Measurements from ENCODE around the gene GRIK3.

The GRIK3 gene

GRCh38 chr1:37068260-37068659 lies 33.9 kb upstream of the GRIK3 start:
- H3K4me3 ChIP-seq (ENCODE audit: low read depth, low read length) = no peak overlapping the region
- ChIA-PET CTCF (no interaction called here), POLR2A (no interaction called here)
- no peak for DNase-seq (ENCODE audit: low read depth, low spot score)
- TF ChIP-seq CTCF (IDR thresholded peaks at IDR 0.05; ENCODE audit: insufficient read depth, low read length, missing control alignments) = no peak

DNA sequence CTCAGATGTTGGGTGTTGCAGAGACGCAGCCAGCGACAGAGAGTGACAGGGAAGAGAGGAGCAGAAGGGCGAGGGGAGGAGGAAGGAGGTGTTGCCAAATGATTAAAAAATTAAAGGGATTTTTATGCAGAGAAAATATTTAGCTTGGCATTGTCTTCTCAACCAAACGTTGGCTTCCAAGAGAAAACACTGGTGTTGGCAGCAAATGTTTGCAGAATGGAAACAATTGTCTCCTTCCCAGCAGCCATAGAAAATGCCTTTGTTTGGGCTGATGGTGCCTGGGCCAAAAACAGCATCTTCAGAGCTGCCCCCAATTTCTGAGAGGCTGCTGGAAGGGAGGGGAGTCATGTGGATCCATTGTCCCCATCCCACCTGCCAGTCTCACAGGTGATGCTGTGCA lies 29.7 kb upstream of the GRIK3 start:
- POLR2A ChIA-PET = no interaction called here
- CTCF ChIA-PET = no interaction called here
- no peak for TF ChIP-seq CTCF (IDR thresholded peaks at IDR 0.05; ENCODE audit: insufficient read depth, low read length, missing control alignments)
- no peak overlapping the region for H3K4me3 ChIP-seq (ENCODE audit: low read depth, low read length)
- DNase-seq (ENCODE audit: low read depth, low spot score) = no peak

- DNase-seq (ENCODE audit: low read depth, low spot score) = no peak
- CTCF ChIA-PET = no interaction called here
- POLR2A ChIA-PET = no interaction called here
- no peak for TF ChIP-seq CTCF (IDR thresholded peaks at IDR 0.05; ENCODE audit: insufficient read depth, low read length, missing control alignments)
- no peak overlapping the region for H3K4me3 ChIP-seq (ENCODE audit: low read depth, low read length)
Observed at GRCh38 chr1:37059346-37059745, 25.0 kb upstream of the GRIK3 start.

DNA sequence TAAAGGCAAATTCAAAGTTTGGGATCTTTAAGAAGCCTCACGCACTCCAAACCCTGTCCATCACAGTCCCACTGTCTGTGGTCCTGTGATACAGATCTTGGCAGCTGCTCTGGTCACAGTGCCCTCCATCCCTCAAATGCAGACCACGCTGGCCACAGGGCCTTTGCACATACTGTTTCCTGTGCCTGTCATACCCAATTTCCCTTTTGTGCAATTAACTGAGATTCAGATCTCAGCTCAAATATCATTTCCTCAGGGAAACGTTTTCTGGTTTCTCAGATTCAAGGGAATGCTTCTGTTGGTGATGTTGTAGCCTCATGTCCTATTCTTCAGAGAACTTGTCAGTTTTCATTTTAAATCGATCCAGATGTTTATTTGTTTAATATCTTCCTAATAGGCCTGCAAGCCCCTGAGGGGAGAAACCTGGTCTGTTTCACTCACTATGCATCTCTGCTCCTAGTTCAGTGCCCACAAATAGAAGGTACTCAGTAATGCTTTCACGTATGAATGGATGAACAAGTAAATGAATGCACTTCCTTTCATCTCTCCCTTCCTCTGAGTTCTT lies 24.2 kb upstream of the GRIK3 start:
- CTCF ChIA-PET = no interaction called here

GRCh38 chr1:37056325-37056724 lies 22.0 kb upstream of the GRIK3 start:
- no peak for TF ChIP-seq CTCF (IDR thresholded peaks at IDR 0.05; ENCODE audit: insufficient read depth, low read length, missing control alignments)
- CTCF ChIA-PET = no interaction called here
- no peak overlapping the region for H3K4me3 ChIP-seq (ENCODE audit: low read depth, low read length)
- DNase-seq (ENCODE audit: low read depth, low spot score) = no peak
- POLR2A ChIA-PET = no interaction called here

More for the DNA sequence above, 24.2 kb upstream of the GRIK3 start:
- H3K4me3 ChIP-seq (ENCODE audit: low read depth, low read length) = no peak overlapping the region
- no peak for DNase-seq (ENCODE audit: low read depth, low spot score)
- no peak for TF ChIP-seq CTCF (IDR thresholded peaks at IDR 0.05; ENCODE audit: insufficient read depth, low read length, missing control alignments)
- POLR2A ChIA-PET = no interaction called here

GRCh38 chr1:37055631-37056030 lies 21.3 kb upstream of the GRIK3 start:
- ChIA-PET CTCF (no interaction called here), POLR2A (no interaction called here)
- no peak for DNase-seq (ENCODE audit: low read depth, low spot score)
- no peak for TF ChIP-seq CTCF (IDR thresholded peaks at IDR 0.05; ENCODE audit: insufficient read depth, low read length, missing control alignments)
- H3K4me3 ChIP-seq (ENCODE audit: low read depth, low read length) = no peak overlapping the region
